Left forelimb (tissue), 1 donor: ENCODE data around the gene DOP1A.

Experiments used
- DNase-seq: peaks from one replicate; pipeline ENCODE4 v3.0.0-alpha.2; 2018; ENCODE audit warnings: low spot score

Gene DOP1A, protein sequence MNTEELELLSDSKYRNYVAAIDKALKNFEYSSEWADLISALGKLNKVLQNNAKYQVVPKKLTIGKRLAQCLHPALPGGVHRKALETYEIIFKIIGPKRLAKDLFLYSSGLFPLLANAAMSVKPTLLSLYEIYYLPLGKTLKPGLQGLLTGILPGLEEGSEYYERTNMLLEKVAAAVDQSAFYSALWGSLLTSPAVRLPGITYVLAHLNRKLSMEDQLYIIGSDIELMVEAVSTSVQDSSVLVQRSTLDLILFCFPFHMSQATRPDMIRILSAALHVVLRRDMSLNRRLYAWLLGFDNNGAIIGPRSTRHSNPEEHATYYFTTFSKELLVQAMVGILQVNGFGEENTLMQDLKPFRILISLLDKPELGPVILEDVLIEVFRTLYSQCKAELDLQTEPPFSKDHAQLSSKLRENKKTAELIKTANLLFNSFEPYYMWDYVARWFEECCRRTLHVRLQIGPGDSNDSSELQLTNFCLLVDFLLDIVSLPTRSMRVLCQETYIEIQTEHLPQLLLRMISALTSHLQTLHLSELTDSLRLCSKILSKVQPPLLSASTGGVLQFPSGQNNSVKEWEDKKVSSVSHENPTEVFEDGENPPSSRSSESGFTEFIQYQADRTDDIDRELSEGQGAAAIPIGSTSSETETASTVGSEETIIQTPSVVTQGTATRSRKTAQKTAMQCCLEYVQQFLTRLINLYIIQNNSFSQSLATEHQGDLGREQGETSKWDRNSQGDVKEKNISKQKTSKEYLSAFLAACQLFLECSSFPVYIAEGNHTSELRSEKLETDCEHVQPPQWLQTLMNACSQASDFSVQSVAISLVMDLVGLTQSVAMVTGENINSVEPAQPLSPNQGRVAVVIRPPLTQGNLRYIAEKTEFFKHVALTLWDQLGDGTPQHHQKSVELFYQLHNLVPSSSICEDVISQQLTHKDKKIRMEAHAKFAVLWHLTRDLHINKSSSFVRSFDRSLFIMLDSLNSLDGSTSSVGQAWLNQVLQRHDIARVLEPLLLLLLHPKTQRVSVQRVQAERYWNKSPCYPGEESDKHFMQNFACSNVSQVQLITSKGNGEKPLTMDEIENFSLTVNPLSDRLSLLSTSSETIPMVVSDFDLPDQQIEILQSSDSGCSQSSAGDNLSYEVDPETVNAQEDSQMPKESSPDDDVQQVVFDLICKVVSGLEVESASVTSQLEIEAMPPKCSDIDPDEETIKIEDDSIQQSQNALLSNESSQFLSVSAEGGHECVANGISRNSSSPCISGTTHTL (N-terminal part only)

DNA sequence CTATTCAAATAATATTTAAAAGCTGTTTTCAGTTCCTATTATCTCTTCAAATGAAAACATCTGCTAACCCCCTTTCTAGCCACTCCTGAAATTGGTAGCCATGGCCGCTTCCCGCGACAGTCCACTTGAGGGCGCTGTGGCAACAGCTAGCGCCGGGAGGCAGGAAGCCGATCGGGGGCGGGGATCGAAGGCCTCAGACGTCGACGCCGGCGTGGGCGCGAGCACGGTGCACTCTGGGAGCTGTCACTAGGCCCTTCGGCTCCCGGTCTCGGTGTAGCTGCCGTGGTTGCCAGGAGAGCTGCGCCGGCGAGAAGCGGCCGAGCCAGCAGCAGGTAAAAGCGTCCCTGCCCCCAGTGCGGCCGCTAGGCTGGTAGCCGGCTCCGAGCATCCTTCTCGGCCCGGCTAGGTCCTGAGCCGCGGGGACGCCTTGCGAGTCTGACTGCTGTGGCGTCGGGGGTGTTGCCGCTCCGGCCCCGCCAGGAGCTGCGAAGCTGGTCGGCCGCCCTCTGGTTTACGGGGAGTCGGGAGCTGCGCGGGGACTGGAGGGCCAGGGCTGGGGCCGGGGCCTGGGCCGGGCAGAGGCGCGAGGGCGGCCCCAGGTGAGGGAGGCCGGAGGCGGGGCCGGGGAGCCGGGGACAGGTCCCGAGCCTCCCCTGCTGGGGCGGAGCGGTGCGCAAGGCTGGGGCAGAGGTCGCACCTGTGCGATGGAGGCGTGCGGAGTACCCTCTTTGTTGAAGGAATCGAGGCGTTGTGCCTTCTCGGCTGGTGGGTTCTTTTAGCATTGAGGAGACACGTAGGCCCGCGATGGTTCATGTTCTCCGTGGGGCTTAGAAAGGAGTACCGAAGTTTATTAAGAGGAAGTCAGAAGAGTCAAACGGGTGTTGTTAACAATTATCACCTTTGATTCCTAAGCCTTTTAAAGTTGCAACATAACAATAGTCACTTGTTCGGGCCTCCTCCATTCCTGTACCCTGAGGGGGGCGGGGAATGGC lies at the start of gene DOP1A:
Gene DOP1A, plus strand, starts transcription at position 224 of the 992 bp plus-strand sequence. CDS start 29,307 bp downstream, outside the sequence.
- DNase-seq, result peak; percentile 95

DNA sequence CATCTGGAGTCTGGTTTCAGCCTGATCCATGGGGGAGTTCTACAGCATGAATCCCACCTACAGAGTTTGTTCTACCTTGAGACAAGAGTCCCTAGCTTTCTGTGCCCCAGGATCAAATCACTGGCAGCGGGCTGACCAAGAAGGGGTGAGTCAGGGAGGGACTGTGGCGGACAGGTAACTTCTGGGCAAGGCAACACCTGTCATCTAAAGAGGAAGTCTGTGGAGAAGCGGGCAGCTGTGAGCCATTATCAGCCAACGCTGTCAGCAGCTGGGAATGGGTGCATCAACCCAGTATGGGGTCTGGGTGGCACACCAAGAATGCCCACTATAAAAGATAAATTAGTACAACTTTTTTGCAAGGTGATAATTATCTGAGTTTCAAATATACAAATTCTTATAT lies 47.7 kb upstream of the DOP1A start:
- DNase-seq, result no peak

DNA sequence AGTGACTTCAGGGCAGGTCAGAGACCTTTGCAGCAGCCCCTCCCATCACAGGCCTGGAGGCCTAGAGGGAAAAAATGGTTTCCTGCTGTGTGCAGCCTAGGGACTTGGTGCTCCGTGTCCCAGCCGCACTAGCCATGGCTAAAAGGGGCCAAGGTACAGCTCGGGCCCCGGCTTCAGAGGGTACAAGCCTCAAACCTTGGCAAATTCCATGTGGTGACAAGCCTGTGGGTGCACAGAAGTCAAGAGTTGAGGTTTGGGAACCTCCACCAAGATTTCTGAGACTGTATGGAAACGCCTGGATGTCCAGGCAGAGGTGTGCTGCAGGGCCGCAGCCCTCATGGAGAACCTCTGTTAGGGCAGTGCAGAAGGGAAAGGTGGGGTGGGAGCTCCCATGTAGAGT lies 35.8 kb upstream of the DOP1A start:
- no peak for DNase-seq

DNA sequence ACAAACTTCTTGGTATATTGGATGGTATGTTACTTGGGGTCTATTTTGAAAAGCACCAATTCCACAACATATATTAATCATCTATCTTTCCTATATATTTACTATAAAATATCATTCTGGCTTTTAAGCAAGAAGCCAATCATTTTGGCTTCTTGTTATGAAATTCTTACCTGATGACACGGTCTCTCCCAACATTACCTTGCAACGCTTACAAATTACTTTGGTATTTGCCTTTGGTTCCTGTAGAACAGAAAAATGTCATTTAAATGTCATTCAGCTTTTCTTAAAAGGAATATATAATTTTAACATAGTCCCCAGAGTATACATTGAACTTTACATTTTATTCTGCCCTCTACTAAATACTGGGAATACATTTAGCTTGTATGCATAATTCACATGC lies 29.2 kb upstream of the DOP1A start:
- no peak for DNase-seq

DNA sequence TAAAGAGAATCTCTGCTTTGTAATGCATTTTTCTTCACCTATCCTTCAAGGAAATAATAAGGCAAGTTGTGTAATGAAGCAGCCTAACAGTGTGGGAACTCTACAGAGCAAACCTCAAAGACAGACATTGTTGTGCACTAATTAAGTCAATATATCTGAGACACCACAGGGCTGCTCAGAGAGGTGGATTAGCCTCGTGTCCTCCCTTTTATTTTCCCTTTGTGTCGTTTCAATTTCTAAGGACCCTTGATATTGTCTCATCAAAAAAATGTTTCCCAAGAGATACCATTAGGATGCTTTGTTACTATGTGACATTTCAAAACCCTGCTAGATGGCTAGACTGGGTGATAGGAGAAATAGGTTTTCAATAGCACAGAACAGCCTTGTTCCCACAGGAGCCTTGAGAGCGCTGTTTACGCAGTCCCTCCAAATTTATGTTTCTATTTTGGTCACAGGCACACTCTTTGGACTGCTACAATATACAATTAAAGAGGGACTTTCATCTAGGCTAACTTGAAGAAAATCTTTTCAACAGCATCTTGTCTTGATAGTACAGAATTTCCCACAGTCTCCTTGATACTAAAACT lies 24.9 kb upstream of the DOP1A start:
- DNase-seq, result no peak

DNA sequence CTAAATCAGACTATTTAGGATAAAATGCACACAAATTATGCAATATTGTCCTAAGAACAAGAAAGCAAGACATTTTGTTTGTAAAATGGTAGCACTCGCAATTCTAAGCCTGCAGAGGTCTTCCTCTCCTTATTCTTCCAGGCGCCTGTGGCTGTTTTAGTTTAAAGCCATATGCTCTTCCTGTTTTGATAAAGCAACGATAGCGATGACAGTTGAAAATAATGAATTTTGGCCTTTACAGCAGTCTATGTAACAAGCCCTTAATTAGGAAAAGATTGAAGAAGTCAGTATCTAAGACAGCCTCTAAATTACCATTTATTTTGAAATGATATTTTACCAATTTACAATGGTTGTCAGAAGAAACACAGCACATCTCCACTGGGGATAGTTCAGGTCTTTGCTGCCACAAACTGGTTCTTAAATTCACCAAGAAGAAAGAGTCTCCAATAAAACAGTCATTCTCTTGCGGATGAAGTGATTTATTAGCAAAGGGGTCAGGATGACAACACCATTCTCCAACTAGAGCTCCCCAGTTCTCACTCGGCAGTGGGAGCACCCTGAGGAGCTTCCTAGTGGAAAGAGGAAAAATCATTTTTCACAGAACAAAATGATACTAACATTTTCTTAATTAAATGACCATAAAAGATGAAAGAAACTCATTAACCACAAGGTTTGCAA lies 23.2 kb upstream of the DOP1A start:
- no peak for DNase-seq

DNA sequence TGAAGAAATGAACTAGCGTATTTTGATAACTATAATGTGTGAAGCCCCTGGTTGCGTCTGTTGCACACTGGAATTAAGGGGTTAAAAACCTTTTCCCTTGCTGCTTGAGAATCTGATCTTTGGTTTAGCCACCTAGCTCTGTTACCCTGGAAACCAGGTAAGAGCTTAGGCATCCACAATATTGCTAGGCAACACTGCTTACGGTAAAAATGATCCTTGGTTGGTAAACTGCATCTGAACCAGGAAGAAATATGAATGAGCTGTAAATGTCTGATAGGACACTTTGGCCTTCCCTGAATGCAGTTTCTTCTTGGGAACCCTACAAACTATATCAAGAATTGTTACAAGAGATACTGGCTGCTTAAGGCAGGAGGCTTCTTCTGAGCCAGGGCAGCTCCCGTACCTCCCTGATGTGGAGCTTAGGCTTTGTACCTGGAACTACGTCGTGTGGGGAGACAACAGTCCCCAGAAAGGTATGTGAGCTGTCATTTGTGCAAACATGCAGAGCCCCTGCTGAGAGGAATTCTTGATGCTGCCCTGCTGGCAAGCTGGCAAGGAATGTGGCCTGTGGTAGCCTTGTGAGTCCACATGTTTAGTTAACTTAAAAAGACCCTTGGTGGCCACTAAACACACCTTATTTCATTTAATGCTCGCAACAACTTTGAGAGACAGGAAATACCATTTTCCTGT lies 20.3 kb upstream of the DOP1A start:
- no peak for DNase-seq

DNA sequence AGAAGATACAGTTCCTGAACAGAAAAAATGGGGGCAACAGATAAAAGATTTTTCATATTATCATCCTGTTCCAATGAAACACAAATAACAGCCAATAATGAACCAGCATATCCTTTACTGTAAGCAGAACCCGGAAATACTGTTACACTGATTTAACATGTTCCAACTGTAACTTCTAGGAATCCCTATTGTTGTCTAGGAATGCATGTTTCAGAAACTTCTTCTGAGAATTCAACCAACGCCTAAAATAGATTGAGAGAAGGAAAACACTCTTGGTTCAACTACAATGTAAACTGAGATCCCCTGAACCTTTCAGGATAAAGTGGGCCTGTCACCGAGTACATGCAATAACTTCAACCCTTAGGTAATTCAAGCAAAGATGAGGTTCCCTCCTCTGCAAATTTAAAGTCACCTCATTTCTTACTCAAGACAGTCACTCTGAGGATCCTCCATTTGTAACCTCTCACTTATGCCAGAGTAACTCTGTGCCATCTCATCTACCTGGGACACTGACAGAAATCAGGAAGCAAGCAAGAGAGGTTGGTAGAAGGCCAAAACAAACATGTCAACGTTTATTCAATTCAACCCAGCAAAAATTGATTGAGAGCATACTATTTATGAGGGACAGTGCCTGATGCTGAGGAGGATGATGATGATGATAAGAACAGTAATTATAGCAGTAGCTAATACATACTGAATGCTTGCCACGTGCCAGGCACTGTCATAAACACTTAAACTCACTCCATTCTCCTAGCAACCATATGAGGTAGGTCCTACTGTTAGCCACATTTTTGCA lies 15.9 kb upstream of the DOP1A start:
- no peak for DNase-seq

DNA sequence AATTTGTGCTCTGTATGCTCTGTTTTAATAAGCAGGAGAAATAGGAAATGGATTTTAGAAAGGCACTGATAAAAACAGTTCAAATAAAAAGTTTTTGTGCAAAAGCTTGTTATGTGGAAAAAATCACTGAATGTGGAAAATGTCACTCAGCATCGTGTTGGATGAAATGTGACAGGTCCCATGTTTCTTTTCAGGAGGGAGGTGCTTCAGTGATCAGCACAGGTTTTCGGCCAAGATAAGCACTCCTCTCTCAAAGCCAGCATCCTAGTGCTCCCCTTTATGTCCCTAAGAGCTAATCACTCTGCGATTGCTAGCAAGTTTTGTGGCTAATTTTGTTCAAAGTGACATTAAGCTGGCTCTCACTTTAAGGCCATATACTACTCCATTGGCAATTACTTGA lies 13.8 kb upstream of the DOP1A start:
- no peak for DNase-seq

DNA sequence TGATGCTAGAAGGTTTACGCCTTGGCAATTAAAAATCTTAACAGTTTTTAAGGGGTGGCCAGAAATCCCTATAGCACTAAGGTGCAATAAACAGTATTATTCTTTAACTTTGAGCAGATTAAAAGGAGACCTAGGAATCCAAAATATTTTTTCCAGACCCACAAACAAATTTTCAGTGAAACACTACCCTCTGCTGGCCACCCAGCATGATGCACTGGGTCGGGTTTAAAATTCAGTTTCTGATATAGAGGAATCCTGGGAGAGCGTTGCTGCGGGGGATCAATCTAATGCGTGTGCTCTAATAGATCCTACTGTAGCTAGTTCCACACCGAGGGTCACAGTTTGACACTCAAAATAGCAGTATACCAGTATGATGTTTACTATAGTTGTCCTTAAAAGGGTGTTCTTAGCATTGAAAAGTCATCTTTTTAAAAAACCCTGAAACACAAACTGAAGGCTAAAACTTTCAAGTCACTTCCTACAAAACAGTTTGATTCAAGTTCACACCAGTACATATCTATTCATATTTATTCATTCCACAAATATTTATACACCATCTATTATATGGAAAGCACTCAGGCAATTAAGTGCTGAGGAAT lies 12.0 kb upstream of the DOP1A start:
- no peak for DNase-seq

DNA sequence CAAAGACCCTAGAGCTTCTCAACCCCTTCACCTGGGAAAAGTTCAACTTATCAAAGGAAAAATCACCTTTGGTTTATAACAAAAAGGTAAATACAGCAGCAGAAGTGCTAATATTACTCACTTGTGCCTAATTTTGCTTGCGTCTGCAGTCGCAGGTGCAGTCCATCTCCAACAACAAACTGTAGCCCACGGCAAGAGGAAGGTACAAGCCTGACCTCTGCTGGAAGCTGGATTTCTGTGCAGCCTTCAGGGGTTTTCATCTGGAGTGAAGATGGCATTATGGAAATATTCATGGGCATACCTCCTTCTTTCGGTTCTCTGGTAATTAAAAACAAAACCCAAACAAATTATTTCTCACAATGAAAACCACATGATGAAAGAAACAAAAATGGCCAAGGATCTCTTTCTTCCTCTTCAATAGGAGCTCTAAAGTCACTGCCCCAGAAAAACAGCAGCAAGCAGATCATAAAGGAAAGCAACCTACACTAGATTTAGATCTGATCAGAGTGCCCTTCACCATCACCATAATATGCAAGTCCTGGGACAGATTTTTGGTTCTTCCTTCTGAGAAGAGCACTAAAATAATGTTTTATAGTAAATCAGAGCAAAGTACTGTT lies 9.7 kb upstream of the DOP1A start:
- DNase-seq, result no peak

DNA sequence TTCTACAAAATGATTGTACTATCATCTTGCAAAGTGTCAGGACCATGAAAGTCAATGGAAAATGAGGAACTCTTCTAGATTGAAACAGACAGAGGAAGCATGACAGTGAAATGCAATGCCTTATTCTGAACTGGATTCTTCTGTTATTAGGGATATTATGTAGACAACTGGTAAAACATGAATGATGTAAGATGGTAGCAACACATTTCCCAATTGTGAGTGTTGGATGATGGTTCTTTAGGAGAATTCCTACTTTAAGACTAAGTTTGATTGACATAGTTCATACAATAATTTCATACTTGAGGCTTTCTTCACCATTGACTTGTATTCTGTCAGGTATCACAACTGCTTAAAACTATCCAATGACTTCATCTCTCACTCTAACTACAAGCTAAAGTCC lies 6.3 kb upstream of the DOP1A start:
- no peak for DNase-seq

DNA sequence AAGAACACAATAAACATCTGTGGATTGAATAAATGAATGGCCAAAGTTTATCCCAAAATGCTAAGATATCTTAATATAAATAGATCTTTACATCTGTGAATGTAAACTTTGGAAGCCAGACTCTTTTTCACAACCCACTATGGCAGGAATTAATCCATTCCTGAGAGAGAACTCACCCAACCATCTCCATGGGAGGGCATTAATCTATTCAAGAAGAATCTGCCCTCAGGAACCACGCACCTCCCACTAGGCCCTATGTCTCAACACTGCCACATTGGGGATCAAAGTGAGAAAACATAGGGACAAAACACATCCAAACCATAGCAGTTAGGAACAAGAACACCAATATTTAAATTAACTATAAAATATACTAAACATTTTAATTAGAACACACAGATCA lies 5.2 kb upstream of the DOP1A start:
- DNase-seq, result no peak

DNA sequence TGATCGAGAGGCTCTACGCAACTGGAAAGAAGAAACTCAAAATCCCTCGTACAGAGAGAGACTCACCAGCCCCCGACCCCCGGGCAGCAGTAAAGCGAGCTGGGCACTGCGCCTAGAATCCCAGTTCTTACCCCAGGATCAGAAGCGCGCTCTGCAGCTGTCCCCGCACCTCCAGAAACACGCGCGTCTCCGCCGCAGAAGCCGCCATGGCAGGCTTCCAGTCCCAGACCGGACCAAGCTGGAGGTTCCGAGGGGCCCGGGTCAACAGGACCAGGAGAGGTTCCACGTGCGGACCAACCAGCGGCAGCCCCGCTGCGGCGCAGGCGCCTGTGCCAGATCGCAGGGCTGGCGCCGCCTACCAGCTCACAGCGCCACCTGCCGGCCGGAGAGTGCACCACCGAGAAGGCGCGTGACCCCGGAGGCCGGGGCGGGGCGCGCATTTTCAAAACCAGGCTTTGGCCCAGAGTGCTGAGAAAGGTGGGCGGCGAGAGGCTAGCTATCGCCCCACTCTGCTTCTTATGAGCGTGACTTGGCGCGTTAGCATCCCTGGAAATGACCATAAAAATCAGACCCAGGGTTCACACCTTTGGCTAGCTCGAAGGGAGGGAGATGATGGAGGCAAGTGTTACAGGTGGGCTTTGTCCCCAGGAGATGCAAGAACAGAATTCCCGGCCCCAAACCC lies 1.8 kb upstream of the DOP1A start, which contains the start of gene UBE3D:
Gene UBE3D, minus strand, starts transcription at position 331 of the 682 bp plus-strand sequence. Its CDS starts 123 bp downstream, at position 208.
- peak; percentile 93 for DNase-seq

DNA sequence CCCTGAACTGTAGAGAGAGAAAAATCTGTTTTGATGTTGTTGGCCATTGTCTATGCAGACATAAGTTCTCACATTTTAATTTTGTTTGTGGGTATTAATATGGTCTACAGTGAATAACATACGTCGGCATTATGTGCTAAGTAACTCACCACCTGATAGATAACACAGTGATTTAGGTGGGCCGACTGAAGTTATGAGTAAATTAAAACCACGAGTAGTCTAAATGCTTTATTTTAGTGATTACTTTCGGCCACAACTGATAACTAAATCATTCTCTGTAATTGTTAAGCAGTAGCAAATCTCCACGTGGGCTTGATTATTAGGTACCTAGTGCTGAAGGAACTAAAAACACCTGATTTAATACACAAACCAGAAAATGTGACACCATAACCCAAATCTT lies 1.1 kb downstream of the DOP1A start:
- DNase-seq, result no peak

DNA sequence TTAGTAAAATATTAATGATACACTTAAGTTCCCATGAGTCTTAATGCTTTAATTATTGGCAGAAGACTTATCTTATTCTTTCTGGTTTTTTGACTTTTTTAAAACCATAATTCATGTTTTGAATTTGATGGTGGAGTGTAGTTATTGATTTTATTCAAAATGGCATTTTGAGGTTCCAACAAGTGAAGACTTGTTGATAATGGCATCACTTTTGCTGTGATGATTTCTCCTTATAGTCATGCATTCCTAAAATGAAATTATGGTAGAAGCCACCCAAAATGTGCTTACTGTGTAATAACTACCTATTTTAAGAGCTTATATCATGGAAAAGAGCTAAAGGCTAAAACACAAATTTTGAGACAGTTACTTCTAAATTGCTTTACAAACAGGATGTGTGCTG lies 2.2 kb downstream of the DOP1A start:
- DNase-seq, result no peak

DNA sequence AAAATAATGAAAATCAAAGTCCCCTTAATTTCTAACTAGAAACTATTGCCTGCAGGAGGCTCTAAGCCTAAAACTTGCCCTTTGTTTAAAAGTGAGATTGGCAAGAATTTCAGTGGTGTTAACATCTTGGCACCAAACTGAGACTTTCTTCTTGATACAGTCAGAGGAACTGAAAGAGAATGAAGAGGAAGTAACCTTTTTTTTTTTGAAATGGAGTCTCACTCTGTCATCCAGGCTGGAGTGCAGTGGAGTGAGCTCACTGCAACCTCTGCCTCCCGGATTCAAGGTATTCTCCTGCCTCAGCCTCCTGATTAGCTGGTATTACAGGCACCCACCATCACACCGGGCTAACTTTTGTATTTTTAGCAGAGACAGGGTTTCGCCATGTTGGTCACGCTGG lies 3.6 kb downstream of the DOP1A start:
- no peak for DNase-seq
